IMR-90 (cell line): ENCODE data around the gene FAM221A. TPM values are rescaled to one million over a fixed set of nuclear protein-coding genes. Genes with fewer than 3 reads are reported as not detected.
A peak's percentile ranks its signal among the peaks of the same experiment; 100 is the strongest.

Source experiments
- ATAC-seq: fragments of 200-7000 bp; cut with Tn5 transposase; 2 replicates; pipeline ENCODE4 v1.9.1; 2020; ENCODE audit warnings: low read depth, mild to moderate bottlenecking, moderate library complexity
- BruUV-seq: library from RNA; stranded (reverse); fragments of 400-500 nt; replicated peaks from 2 replicates; lab custom pipeline; 2021; lab: Mats Ljungman, UMichigan
- CTCF ChIA-PET: fragments of 300-600 bp; formaldehyde crosslinking; extraction: SDS; loops from one replicate; lab custom pipeline; 2021; ENCODE audit warnings: antibody characterized with exemption; lab: Yijun Ruan, JAX
- POLR2A ChIA-PET: fragments of 300-600 bp; sonication (Branson Sonifier 250); formaldehyde crosslinking; loops from one replicate; lab custom pipeline; 2022; ENCODE audit warnings: antibody characterized with exemption; ENCODE audit not compliant: unreplicated experiment; lab: Charles Lee
- DNase-seq: peaks from one replicate; pipeline ENCODE4 v3.0.0; 2013
- H2AFZ ChIP-seq: replicated peaks from 2 replicates; pipeline ENCODE3; 2013; ENCODE audit warnings: low read length, mild to moderate bottlenecking; ENCODE audit not compliant: poor library complexity
- H2AK5ac ChIP-seq: 2 replicates; pipeline ENCODE4 v1.6.1; 2013; ENCODE audit warnings: low read depth, low read length, inconsistent platforms
- H2AK9ac ChIP-seq: replicated peaks from 2 replicates; pipeline ENCODE3; 2013; ENCODE audit warnings: mild to moderate bottlenecking, low read depth, low read length, moderate library complexity; ENCODE audit not compliant: poor library complexity
- H2BK120ac ChIP-seq: 2 replicates; pipeline ENCODE4 v1.6.1; 2013; ENCODE audit warnings: low read depth, low read length, inconsistent platforms
- H2BK15ac ChIP-seq: 3 replicates; pipeline ENCODE4 v1.6.1; 2013; ENCODE audit warnings: low read depth, low read length, inconsistent platforms
- H2BK20ac ChIP-seq: 2 replicates; pipeline ENCODE4 v1.6.1; 2013; ENCODE audit warnings: low read depth, mild to moderate bottlenecking, inconsistent platforms, low read length, moderate library complexity
- H2BK5ac ChIP-seq: 2 replicates; pipeline ENCODE4 v1.6.1; 2013; ENCODE audit warnings: mild to moderate bottlenecking, low read depth, low read length, inconsistent platforms; ENCODE audit not compliant: poor library complexity, severe bottlenecking
- H3K14ac ChIP-seq: replicated peaks from 2 replicates; pipeline ENCODE4 v1.6.1; 2013; ENCODE audit warnings: low read depth, low read length, inconsistent platforms
- H3K18ac ChIP-seq: 2 replicates; pipeline ENCODE4 v1.6.1; 2013; ENCODE audit warnings: low read depth, low read length, control low read depth
- H3K23ac ChIP-seq: 2 replicates; pipeline ENCODE4 v1.6.1; 2013; ENCODE audit warnings: low read depth, low read length, inconsistent platforms
- H3K27ac ChIP-seq: 2 replicates; pipeline ENCODE4 v1.5.1; 2013; ENCODE audit warnings: mild to moderate bottlenecking, control low read depth, low read length; ENCODE audit not compliant: insufficient read depth
- H3K27me3 ChIP-seq: 2 replicates; pipeline ENCODE4 v1.6.1; 2013; ENCODE audit warnings: low read length; ENCODE audit not compliant: control insufficient read depth, insufficient read depth
- H3K36me3 ChIP-seq: 2 replicates; pipeline ENCODE4 v1.6.1; 2013; ENCODE audit warnings: low read length, mixed read lengths; ENCODE audit not compliant: control insufficient read depth, insufficient read depth
- H3K4ac ChIP-seq: 2 replicates; pipeline ENCODE4 v1.6.1; 2013; ENCODE audit warnings: low read depth, low read length, inconsistent platforms
- H3K4me1 ChIP-seq: 2 replicates; pipeline ENCODE4 v1.6.1; 2013; ENCODE audit warnings: low read length, mixed read lengths; ENCODE audit not compliant: control insufficient read depth, insufficient read depth
- H3K4me2 ChIP-seq: 2 replicates; pipeline ENCODE4 v1.6.1; 2013; ENCODE audit warnings: low read depth, mild to moderate bottlenecking, control low read depth, low read length, moderate library complexity
- H3K4me3 ChIP-seq: 2 replicates; pipeline ENCODE4 v1.5.1; 2013; ENCODE audit warnings: low read depth, mild to moderate bottlenecking, control low read depth, low read length, moderate library complexity; ENCODE audit not compliant: insufficient read depth
- H3K56ac ChIP-seq: 2 replicates; pipeline ENCODE4 v1.6.1; 2013; ENCODE audit warnings: low read length, inconsistent platforms; ENCODE audit not compliant: insufficient read depth; ENCODE audit errors: extremely low read depth
- H3K79me1 ChIP-seq, 2 experiments: 2 replicates each; pipeline ENCODE4 v1.6.1; 2013; ENCODE audit warnings: low read length in 2 of 2, inconsistent platforms in 1 of 2, low read depth in 1 of 2
- H3K9ac ChIP-seq: 2 replicates; pipeline ENCODE4 v1.6.1; 2013; ENCODE audit warnings: low read depth, low read length, control low read depth
- H3K9me1 ChIP-seq: 2 replicates; pipeline ENCODE4 v1.6.1; 2013; ENCODE audit warnings: low read length, inconsistent platforms; ENCODE audit not compliant: insufficient read depth
- H3K9me3 ChIP-seq: 2 replicates; pipeline ENCODE4 v1.6.1; 2013; ENCODE audit warnings: low read length; ENCODE audit not compliant: control insufficient read depth, insufficient read depth
- H4K20me1 ChIP-seq: 2 replicates; pipeline ENCODE4 v1.6.1; 2013; ENCODE audit warnings: low read length, inconsistent platforms; ENCODE audit not compliant: insufficient read depth
- H4K5ac ChIP-seq: 2 replicates; pipeline ENCODE4 v1.6.1; 2013; ENCODE audit warnings: mild to moderate bottlenecking, low read depth, low read length, control low read depth
- H4K8ac ChIP-seq, 2 experiments: 2 replicates each; pipeline ENCODE4 v1.6.1; 2013; ENCODE audit warnings: low read depth in 2 of 2, low read length in 2 of 2, control low read depth in 1 of 2, inconsistent platforms in 1 of 2
- H4K91ac ChIP-seq: 2 replicates; pipeline ENCODE4 v1.6.1; 2013; ENCODE audit warnings: low read depth, low read length, inconsistent platforms; ENCODE audit not compliant: insufficient read depth
- MAFK ChIP-seq: IDR thresholded peaks from 2 replicates; pipeline ENCODE4 v1.6.1; 2012; ENCODE audit warnings: low read depth, low read length, improper control_type of control experiment
- MXI1 ChIP-seq: IDR thresholded peaks from 2 replicates; pipeline ENCODE4 v1.6.1; 2012; ENCODE audit warnings: low read depth, mild to moderate bottlenecking, low read length, moderate library complexity, borderline replicate concordance
- POLR2A ChIP-seq: IDR thresholded peaks from 2 replicates; pipeline ENCODE4 v1.6.1; 2012; ENCODE audit warnings: mild to moderate bottlenecking, low read depth, low read length
- RAD21 ChIP-seq: IDR thresholded peaks from 2 replicates; pipeline ENCODE4 v1.6.1; 2012; ENCODE audit warnings: low read length, improper control_type of control experiment
- RCOR1 ChIP-seq: IDR thresholded peaks from 2 replicates; pipeline ENCODE4 v1.6.1; 2012; ENCODE audit warnings: mild to moderate bottlenecking, low read length, improper control_type of control experiment; ENCODE audit not compliant: insufficient replicate concordance
- SMC3 ChIP-seq: fragments of 150-350 bp; IDR thresholded peaks from 2 replicates; pipeline ENCODE4 v1.6.1; 2016; ENCODE audit warnings: low read depth, mild to moderate bottlenecking, antibody characterized with exemption, low read length, moderate library complexity
- USF2 ChIP-seq: fragments of 150-350 bp; IDR thresholded peaks from 2 replicates; pipeline ENCODE4 v1.6.1; 2017; ENCODE audit warnings: mild to moderate bottlenecking, antibody characterized with exemption, low read length, low read depth
- WGBS, 2 experiments: methylation state at CpG; one replicate each; pipeline versions ENCODE4 v1.1.5 to v1.1.7; 2013; ENCODE audit warnings: missing lambda C conversion rate in 2 of 2; ENCODE audit not compliant: insufficient read length in 1 of 2; ENCODE audit errors: extremely low coverage in 2 of 2; 5-methylcytosine and 5-hydroxymethylcytosine counted together
- dilution Hi-C: fragments of 300-500 bp; cut with HindIII; formaldehyde crosslinking; loops from one replicate; pipeline ENCODE4 v1.14.3; 2018; ENCODE audit warnings: low sequenced_read_pairs; ENCODE audit not compliant: unreplicated experiment
- in situ Hi-C: fragments of 300-500 bp; cut with MboI; formaldehyde crosslinking; loops from 3 replicates; pipeline ENCODE4 v1.14.3; 2019; ENCODE audit warnings: low sequenced_read_pairs, inconsistent platforms, mixed read lengths
- intact Hi-C: fragments of 100-400 bp; cut with micrococcal nuclease; formaldehyde crosslinking; loops from 2 replicates; pipeline ENCODE4 v1.10.0; 2022
- polyA plus RNA-seq, 3 experiments: library from polyadenylated mRNA; depleted of rRNA; stranded (reverse); fragments of >200 nt; gene quantifications; 2 replicates each; pipeline ENCODE4 v1.2.3, GENCODE V29; 2012; ENCODE audit warnings: low replicate concordance in 1 of 3
- total RNA-seq: library from RNA; depleted of rRNA; stranded (reverse); fragments of >200 nt; gene quantifications from 2 replicates; pipeline ENCODE4 v1.2.3, GENCODE V29; 2012

FAM221A gene
- total and polyA plus RNA-seq, 2 of the 4 experiments (the other 2 are of a cell fraction) = 1.1 to 2.1 TPM

- BruUV-seq = no TSS peak
- H3K18ac ChIP-seq = no peak overlapping the region
- H4K91ac ChIP-seq = no peak overlapping the region
- ChIA-PET CTCF (interaction anchor here (0.6 to 1.1 kb wide), 3 partner anchors 142 to 704 kb away, joined by 3 to 5 read pairs (median 4); no protein-coding TSS in a partner anchor), POLR2A (no interaction called here)
- no peaks in the 10 kb centered on the region for H3K36me3 ChIP-seq
- H2BK15ac ChIP-seq = no peak overlapping the region
- H2AFZ ChIP-seq = no peak overlapping the region
- H3K27ac ChIP-seq = no peak overlapping the region
- intact Hi-C loops = loop anchor here (10.0 kb wide), 1 partner anchor 860 kb away; the partner anchor contains the start of gene PALS2
- no peaks in the 10 kb centered on the region for H3K79me1 ChIP-seq
- no peak overlapping the region for H3K56ac ChIP-seq
- H3K23ac ChIP-seq = no peak overlapping the region
- DNase-seq = no peak
- in situ Hi-C loops = no loop called here
- no peaks in the 10 kb centered on the region for H3K9me1 ChIP-seq
- H3K27me3 ChIP-seq = no peaks in the 10 kb centered on the region
- H3K4me1 ChIP-seq = peaks cover 2% of the 10 kb centered on the region; the same call in 1 of the 2 replicates
- H2BK120ac ChIP-seq = no peak overlapping the region
- H4K5ac ChIP-seq = no peak overlapping the region
- peak overlapping the region; percentile 26; the same call in 1 of the 2 replicates for H2BK20ac ChIP-seq
- no peaks in the 10 kb centered on the region for H3K9me3 ChIP-seq
- no peaks in the 10 kb centered on the region; the same call in 1 of the 2 replicates for H4K20me1 ChIP-seq
- dilution Hi-C loops = loop anchor here (25.0 kb wide), 1 partner anchor 128 kb away; the partner anchor contains the start of gene CCDC126
- no peak for TF ChIP-seq USF2
- TF ChIP-seq MXI1 = no peak
- no peak for TF ChIP-seq SMC3
- TF ChIP-seq RCOR1 = no peak
- TF ChIP-seq POLR2A = no peak
- no peak for TF ChIP-seq MAFK
- TF ChIP-seq RAD21 = no peak
- no peak overlapping the region for H2AK9ac ChIP-seq
- no peak overlapping the region for H3K4ac ChIP-seq
- no peak overlapping the region for H3K14ac ChIP-seq
- H3K4me3 ChIP-seq = no peak overlapping the region
- H3K4me2 ChIP-seq = no peak overlapping the region
- no peak overlapping the region for H3K9ac ChIP-seq
- no peak overlapping the region for H4K8ac ChIP-seq
- 80% methylated on average over 2 of the region's 6 CpGs; no CpG with 5 or more reads in 1 of the 2 experiments for WGBS, 2 experiments
- H2BK5ac ChIP-seq = no peak overlapping the region
- ATAC-seq = no peak
- H2AK5ac ChIP-seq = peak overlapping the region; percentile 4; the same call in 1 of the 2 replicates
Measured at GRCh38 chr7:23715099-23715498, 35.1 kb downstream of the FAM221A start.
